GM19351 (cell line): Measurements from ENCODE around the gene PANK3.
A peak's percentile ranks its signal among the peaks of the same experiment; 100 is the strongest.

Experiments used
- ATAC-seq: cut with Tn5 transposase; IDR thresholded peaks from one replicate; pipeline ENCODE4 v1.9.1; 2021; ENCODE audit warnings: mild to moderate bottlenecking, moderate library complexity; ENCODE audit not compliant: unreplicated experiment

PANK3 gene

GRCh38 chr5:168578538-168579487 is at the start of gene PANK3:
TSS of gene PANK3 (minus strand) at chr5:168579368. CDS start at chr5:168579283, 85 bp downstream.
- peak; percentile 48 for ATAC-seq

- ATAC-seq: no peak
Measured at GRCh38 chr5:168624850-168625364, 45.7 kb upstream of the PANK3 start.

- no peak for ATAC-seq
Measured at GRCh38 chr5:168620807-168621206, 41.6 kb upstream of the PANK3 start.

GRCh38 chr5:168614661-168615060 is 35.5 kb upstream of the PANK3 start:
- ATAC-seq: no peak

GRCh38 chr5:168613996-168614395 is 34.8 kb upstream of the PANK3 start:
- no peak for ATAC-seq

GRCh38 chr5:168613396-168613795 is 34.2 kb upstream of the PANK3 start:
- ATAC-seq: no peak

GRCh38 chr5:168612996-168613395 is 33.8 kb upstream of the PANK3 start:
- no peak for ATAC-seq

- no peak for ATAC-seq
Measured at GRCh38 chr5:168612123-168612522, 33.0 kb upstream of the PANK3 start.

- ATAC-seq: no peak
Measured at GRCh38 chr5:168611165-168611564, 32.0 kb upstream of the PANK3 start.

- ATAC-seq: no peak
Measured at GRCh38 chr5:168609806-168610482, 30.8 kb upstream of the PANK3 start.

- no peak for ATAC-seq
Measured at GRCh38 chr5:168608821-168609220, 29.7 kb upstream of the PANK3 start.

GRCh38 chr5:168608386-168608785 is 29.2 kb upstream of the PANK3 start:
- no peak for ATAC-seq

- ATAC-seq: no peak
Measured at GRCh38 chr5:168607946-168608345, 28.8 kb upstream of the PANK3 start.

GRCh38 chr5:168606562-168606961 is 27.4 kb upstream of the PANK3 start:
- no peak for ATAC-seq

GRCh38 chr5:168604436-168604835 is 25.3 kb upstream of the PANK3 start:
- ATAC-seq: no peak

- no peak for ATAC-seq
Measured at GRCh38 chr5:168603746-168604145, 24.6 kb upstream of the PANK3 start.

- no peak for ATAC-seq
Measured at GRCh38 chr5:168602517-168602916, 23.3 kb upstream of the PANK3 start.

- no peak for ATAC-seq
Measured at GRCh38 chr5:168601972-168602371, 22.8 kb upstream of the PANK3 start.

GRCh38 chr5:168600409-168600808 is 21.2 kb upstream of the PANK3 start:
- no peak for ATAC-seq

- no peak for ATAC-seq
Measured at GRCh38 chr5:168599826-168600225, 20.7 kb upstream of the PANK3 start.

GRCh38 chr5:168598639-168599038 is 19.5 kb upstream of the PANK3 start:
- ATAC-seq: no peak

GRCh38 chr5:168596927-168597326 is 17.8 kb upstream of the PANK3 start:
- no peak for ATAC-seq
